Loucy (cell line): ENCODE data around the gene GJA9.

Source experiments
- H2AFZ ChIP-seq: fragments of 200-600 bp; sonication (generic); 2 replicates; pipeline ENCODE4 v1.6.0; 2016; ENCODE audit warnings: antibody characterized with exemption, mild to moderate bottlenecking, low read length, moderate library complexity
- H3F3A ChIP-seq: fragments of 200-600 bp; 2 replicates; pipeline ENCODE4 v1.6.0; 2016; ENCODE audit warnings: antibody characterized with exemption, low read depth, mild to moderate bottlenecking
- H3K27me3 ChIP-seq: fragments of 200-600 bp; sonication (generic); 2 replicates; pipeline ENCODE4 v1.6.1; 2014; ENCODE audit warnings: low read length, mild to moderate bottlenecking; ENCODE audit not compliant: insufficient read depth, poor library complexity, severe bottlenecking
- H3K36me3 ChIP-seq: fragments of 200-600 bp; sonication (generic); 2 replicates; pipeline ENCODE4 v1.6.1; 2016; ENCODE audit warnings: low read length; ENCODE audit not compliant: insufficient read depth
- H3K4me1 ChIP-seq: fragments of 200-600 bp; sonication (generic); 2 replicates; pipeline ENCODE4 v1.5.1; 2014; ENCODE audit warnings: low read length, mild to moderate bottlenecking; ENCODE audit not compliant: insufficient read depth, poor library complexity, severe bottlenecking
- H3K4me2 ChIP-seq: fragments of 200-600 bp; sonication (generic); 2 replicates; pipeline ENCODE4 v1.6.0; 2014; ENCODE audit warnings: antibody characterized with exemption, low read length, low read depth, mild to moderate bottlenecking; ENCODE audit not compliant: poor library complexity, severe bottlenecking
- H3K4me3 ChIP-seq: fragments of 200-600 bp; sonication (generic); 2 replicates; pipeline ENCODE4 v1.5.1; 2014; ENCODE audit warnings: low read length, mild to moderate bottlenecking, mixed read lengths; ENCODE audit not compliant: poor library complexity, severe bottlenecking
- H3K79me2 ChIP-seq: fragments of 200-600 bp; sonication (generic); 2 replicates; pipeline ENCODE4 v1.6.1; 2014; ENCODE audit warnings: low read length; ENCODE audit not compliant: insufficient read depth
- H3K9ac ChIP-seq: fragments of 200-600 bp; sonication (generic); 2 replicates; pipeline ENCODE4 v1.6.0; 2014; ENCODE audit warnings: mild to moderate bottlenecking, low read depth, low read length, moderate library complexity; ENCODE audit not compliant: poor library complexity, severe bottlenecking
- H3K9me2 ChIP-seq: fragments of 200-600 bp; sonication (generic); replicated peaks from 2 replicates; pipeline ENCODE4 v1.6.1; 2016; ENCODE audit warnings: low read depth, low read length, mixed read lengths
- H3K9me3 ChIP-seq: fragments of 200-600 bp; sonication (generic); 2 replicates; pipeline ENCODE4 v1.6.1; 2014; ENCODE audit warnings: mild to moderate bottlenecking, antibody characterized with exemption, low read length, low read depth; ENCODE audit not compliant: insufficient read depth
- H4K20me1 ChIP-seq: fragments of 200-600 bp; sonication (generic); 2 replicates; pipeline ENCODE4 v1.6.0; 2014; ENCODE audit warnings: antibody characterized with exemption, low read length, mild to moderate bottlenecking; ENCODE audit not compliant: insufficient read depth, poor library complexity, severe bottlenecking
- EZH2phosphoT487 ChIP-seq: fragments of 200-600 bp; IDR thresholded peaks from 2 replicates; pipeline ENCODE4 v1.6.1; 2018; ENCODE audit warnings: antibody characterized with exemption, mild to moderate bottlenecking, moderate library complexity, borderline replicate concordance
- TF ChIP-seq, protein P1 (sequence below): fragments of 200-600 bp; sonication (generic); conservative IDR thresholded peaks from 2 replicates; pipeline ENCODE4 v1.5.1; 2014; ENCODE audit warnings: mild to moderate bottlenecking, antibody characterized with exemption, low read length

Gene GJA9

DNA sequence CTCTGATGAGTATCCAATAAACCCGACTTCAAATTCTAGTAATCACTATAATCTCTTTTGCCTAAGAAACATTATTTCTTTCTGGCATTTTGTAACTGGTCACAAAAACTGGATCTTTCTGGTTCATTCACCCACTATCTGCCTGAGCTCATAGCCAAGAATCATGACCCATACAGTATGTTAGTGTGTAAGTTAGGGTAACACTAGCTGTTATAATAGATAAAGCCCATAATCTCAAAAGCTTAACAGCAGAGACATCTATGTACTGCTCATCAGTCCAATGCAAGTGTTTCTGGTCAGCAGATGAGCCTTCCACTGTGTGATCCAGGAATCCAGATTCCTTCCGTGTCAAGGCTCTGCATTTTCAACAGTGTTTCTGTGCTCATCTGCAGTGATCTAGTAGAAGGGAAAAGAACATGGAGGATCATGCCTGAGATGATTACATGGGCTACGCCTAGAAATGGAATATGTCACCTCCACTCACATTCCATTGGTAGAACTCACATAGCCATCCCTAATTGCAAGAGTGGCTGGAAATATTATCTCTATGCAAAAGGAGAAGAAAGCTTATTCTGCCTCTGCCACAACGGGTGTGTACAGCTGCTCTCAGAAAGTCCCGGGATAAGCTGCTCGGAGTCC is 49.5 kb downstream of the GJA9 start:
- no peak for TF ChIP-seq EZH2phosphoT487
- TF ChIP-seq, protein P1, sequence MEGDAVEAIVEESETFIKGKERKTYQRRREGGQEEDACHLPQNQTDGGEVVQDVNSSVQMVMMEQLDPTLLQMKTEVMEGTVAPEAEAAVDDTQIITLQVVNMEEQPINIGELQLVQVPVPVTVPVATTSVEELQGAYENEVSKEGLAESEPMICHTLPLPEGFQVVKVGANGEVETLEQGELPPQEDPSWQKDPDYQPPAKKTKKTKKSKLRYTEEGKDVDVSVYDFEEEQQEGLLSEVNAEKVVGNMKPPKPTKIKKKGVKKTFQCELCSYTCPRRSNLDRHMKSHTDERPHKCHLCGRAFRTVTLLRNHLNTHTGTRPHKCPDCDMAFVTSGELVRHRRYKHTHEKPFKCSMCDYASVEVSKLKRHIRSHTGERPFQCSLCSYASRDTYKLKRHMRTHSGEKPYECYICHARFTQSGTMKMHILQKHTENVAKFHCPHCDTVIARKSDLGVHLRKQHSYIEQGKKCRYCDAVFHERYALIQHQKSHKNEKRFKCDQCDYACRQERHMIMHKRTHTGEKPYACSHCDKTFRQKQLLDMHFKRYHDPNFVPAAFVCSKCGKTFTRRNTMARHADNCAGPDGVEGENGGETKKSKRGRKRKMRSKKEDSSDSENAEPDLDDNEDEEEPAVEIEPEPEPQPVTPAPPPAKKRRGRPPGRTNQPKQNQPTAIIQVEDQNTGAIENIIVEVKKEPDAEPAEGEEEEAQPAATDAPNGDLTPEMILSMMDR, result no peak
- Histone ChIP-seq H3K4me2 (no peak overlapping the region), H3K9me2 (no peaks in the 10 kb centered on the region), H3F3A (no peaks in the 10 kb centered on the region), H3K9me3 (no peaks in the 10 kb centered on the region), H3K4me1 (no peaks in the 10 kb centered on the region), H3K27me3 (no peaks in the 10 kb centered on the region), H2AFZ (no peak overlapping the region), H3K4me3 (no peak overlapping the region), H3K79me2 (no peaks in the 10 kb centered on the region), H4K20me1 (no peaks in the 10 kb centered on the region), H3K36me3 (no peaks in the 10 kb centered on the region), H3K9ac (no peak overlapping the region)

DNA sequence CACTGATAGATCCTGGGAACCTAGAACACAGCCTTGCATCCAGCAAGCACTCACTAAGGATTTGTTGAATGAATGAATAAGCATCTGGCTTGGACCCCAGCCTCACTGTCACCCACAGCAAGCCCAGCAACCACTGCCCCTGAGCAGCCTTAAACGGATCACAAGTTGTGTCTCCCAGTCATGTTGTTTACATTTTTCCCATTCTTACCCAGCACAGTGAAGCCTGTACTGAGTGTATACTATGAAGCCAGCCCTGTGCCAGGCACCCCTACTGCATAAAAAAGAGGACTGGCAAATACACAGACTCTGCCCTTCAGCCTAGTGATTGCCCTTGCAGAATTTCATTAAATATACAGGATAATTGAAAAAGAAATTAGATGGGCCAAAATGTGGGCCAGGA is 52.0 kb downstream of the GJA9 start:
- H3K79me2 ChIP-seq, result no peaks in the 10 kb centered on the region
- H4K20me1 ChIP-seq, result no peaks in the 10 kb centered on the region
- no peak overlapping the region for H3K4me2 ChIP-seq
- no peaks in the 10 kb centered on the region for H3K9me3 ChIP-seq
- no peaks in the 10 kb centered on the region for H3K4me1 ChIP-seq
- no peaks in the 10 kb centered on the region for H3F3A ChIP-seq
- no peaks in the 10 kb centered on the region for H3K9me2 ChIP-seq
- no peak overlapping the region for H3K9ac ChIP-seq
- no peaks in the 10 kb centered on the region for H3K27me3 ChIP-seq
- no peaks in the 10 kb centered on the region for H3K36me3 ChIP-seq
- no peak overlapping the region for H2AFZ ChIP-seq
- TF ChIP-seq EZH2phosphoT487, result no peak
- TF ChIP-seq, protein P1, result no peak
- H3K4me3 ChIP-seq, result no peak overlapping the region

DNA sequence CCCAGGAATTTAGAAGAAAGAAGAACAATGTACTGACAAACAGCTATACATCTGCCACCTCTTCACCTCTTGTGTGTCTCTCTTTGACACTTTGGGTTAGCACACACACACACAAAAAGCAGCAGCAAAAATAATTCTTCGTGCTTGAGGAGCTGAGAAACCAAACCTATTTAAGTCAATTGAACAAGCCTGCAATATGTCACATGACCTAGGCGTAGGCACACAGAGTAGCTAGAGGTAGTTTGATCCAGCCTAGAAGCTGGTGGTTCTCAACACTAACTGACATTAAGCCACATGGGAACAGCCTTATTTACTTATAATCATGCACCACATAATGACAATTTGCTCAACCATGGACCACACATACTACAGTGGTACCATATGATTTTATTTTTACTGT is 54.1 kb downstream of the GJA9 start:
- Histone ChIP-seq H3F3A (no peaks in the 10 kb centered on the region), H3K4me1 (no peaks in the 10 kb centered on the region), H3K4me2 (no peak overlapping the region), H3K9me3 (no peaks in the 10 kb centered on the region), H3K36me3 (no peaks in the 10 kb centered on the region), H3K9me2 (no peaks in the 10 kb centered on the region), H4K20me1 (no peaks in the 10 kb centered on the region), H3K79me2 (no peaks in the 10 kb centered on the region), H3K4me3 (no peak overlapping the region), H3K27me3 (no peaks in the 10 kb centered on the region), H3K9ac (no peak overlapping the region), H2AFZ (no peak overlapping the region)
- no peak for TF ChIP-seq EZH2phosphoT487
- TF ChIP-seq, protein P1, result no peak
